ENCODE measurements around the gene TAF4.
"Not testable (repeated sequence)": the region's sequence is repeated elsewhere in the genome, so short reads cannot be mapped to it uniquely, and the experiment has no call there.

Gene TAF4

DNA sequence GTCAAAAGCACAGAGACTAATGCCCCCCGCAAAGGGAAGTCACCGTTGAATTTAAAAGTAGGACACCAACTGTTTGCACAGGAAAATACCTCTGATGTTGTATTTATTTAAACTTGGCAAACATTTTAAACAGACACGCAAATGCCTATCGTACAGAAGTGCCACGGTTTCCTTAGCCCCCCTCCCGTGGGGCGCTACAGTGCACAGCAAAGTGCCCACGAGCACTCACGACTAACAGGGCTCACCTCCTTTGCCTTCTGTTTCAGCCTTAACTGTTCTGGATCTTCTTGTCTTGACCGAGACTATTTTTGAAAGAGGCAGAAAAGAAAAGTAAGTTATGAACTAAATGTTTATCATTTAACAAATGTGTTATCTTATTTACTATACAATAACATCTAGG is 67.8 kb downstream of the TAF4 start:
- no peak for DNase-seq

DNA sequence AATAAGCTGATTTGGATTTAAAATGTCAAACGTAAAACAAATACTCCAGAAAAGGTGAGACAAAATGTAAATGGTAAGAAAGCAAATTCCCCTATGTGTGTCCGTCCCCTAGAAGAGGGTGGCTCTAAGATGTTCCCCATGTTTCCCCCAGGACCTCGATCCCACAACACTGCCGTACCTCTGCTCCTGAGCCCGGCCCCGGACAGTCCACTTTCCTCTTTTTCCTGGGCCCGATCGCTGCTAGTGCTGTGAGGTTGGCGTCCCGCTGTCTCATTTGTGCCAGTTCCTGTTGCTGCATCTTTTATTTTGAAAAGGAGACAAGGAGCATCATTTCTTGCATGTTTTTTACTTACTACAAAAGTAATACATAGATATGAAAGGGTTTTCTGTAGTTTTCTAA is 68.3 kb downstream of the TAF4 start:
- DNase-seq, result no peak

DNA sequence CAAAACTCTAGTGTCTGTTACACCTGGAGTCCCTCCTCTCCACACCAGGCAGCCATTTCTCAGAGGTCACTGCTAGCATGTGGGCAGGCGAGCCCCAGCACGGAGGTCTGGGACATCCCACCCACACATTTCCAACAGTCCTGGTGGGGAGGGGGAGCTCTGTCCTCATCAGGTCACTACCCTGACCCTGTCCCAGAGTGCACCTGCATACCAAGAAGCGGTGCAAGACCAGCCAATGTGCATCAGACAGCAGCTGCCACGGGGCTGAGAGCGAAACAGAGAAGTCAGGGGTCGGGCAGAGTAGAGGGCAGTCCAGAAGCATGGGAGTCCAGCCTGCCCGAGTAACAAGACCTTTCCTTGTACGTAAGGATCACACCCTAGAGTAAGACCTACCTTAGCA is 71.1 kb downstream of the TAF4 start:
- no peak for DNase-seq

DNA sequence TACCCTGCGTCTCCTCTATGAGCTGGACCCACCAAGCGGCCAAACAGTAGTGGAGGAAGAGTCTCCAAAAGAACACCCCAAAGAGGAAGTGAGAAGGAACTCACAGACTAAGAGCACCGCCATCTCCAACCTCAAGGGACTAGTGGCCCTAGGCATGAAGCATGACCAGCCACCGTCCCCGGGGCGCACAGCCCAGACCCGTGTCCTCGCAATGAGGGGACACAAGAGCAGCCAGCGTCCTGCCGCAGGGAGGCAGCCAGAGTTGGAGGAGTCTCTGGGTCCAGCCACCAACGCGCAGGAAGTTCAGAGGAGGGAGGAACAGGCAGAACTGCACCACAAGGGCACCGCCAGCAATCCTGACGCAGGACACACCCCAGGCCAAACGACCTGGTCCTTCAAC is 72.6 kb downstream of the TAF4 start:
- no peak for DNase-seq

DNA sequence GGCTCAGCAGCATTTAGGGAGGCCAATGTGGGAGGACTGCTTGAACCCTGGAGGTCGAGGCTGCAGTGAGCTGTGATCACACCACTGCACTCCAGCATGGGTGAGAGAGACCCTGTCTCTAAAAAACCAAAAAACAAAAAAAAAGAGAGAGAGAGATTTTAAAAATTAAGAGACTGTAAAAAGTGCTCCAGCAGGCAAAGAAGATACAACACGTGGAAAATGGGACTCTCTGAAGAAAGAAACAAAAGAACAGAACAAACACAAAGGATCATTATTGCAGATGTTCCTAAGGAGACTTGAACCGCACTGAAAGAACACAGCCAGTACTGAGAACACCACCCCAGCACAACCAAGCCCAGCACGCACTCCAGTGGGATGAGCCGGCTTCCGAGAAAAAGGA is 74.2 kb downstream of the TAF4 start:
- no peak for DNase-seq

GRCh38 chr20:61990484-61990883 is 75.2 kb downstream of the TAF4 start:
- DNase-seq, result no peak

DNA sequence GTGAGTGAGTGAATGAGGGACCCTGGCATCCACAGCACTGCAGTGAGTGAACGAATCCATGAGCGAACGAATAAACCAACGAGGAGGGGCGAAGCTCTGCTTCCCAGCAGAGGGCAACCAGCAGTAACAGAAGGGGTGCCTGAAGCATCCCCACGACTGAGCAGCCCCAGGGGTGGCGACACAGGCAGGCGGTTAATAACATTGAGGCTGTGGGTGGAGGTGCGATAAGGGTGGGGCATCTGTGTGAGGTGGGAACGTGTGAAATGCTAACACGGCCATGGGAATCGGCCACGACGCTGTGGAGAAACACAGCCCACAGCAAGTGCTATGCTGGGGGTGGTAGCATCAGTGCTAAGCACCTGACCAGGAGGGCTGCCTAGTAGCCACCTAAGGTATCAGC is 75.9 kb downstream of the TAF4 start:
- no peak for DNase-seq

DNA sequence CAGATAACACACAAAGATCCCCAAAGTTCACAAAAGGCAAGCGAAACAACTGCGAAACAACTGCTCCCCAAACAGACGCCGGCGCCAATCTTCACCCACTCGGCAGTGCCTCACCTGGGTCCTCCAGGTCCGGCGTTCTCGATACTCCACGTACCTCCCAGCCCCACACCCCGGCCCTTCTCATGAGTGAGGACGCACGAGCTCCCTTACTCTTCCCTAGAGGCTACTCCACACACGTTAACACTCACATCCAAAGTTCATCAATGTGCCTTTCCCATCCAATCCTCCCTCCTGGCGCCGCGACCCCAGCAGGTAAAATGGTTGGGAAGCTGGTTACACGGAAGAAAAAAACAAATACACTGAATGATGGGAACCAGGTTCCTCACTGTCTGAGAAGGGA is 77.0 kb downstream of the TAF4 start:
- no peak for DNase-seq

DNA sequence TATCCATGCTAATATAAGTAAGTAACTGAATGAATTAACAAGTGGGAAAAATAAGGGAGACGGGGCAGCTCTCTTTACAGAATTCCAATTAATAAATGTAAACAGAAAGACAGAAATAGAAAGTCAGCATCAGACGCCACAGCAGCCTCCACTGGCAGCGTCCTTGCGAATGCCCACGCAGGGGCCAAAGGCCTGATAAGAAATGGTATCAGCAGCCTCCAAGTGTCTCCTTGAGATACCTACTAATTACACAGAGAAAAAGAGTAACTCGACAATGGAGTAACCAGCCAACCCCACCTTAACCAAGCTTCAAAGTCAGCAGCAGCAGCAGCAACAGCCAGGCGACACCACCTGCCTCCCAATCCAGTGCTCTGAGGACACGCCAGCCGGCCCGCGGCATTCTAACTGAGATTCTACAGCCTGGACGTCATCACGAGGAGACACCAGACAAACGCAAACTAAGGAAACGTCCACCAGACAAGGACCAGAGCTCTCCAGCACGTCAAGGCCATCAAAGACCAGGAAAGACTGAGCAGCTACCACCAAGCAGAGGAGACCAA is 78.8 kb downstream of the TAF4 start:
- no peak for DNase-seq

GRCh38 chr20:61985096-61985495 is 80.6 kb downstream of the TAF4 start:
- DNase-seq, result no peak

GRCh38 chr20:61984431-61984830 is 81.2 kb downstream of the TAF4 start:
- peak; percentile 12 to 33 for DNase-seq

DNA sequence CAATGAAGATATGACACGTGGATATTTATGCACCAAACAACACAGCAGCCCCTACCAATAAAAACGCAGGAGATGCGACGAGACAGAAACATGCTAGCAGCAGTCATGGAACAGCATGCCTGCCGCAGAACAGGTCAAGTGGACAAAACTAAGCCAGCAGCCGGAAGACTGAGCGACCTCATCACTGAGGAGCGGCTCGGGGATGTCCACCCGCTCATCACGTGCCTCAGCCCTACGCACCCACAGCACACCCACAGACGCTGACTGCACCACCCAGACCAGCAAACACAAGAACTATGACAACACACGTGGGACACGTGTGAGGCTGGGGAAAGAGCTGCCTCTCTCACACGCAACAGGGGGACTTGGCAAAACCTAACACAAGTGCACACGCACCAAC is 81.7 kb downstream of the TAF4 start:
- DNase-seq, result peak in 1 of 2 donors; percentile 6

GRCh38 chr20:61982951-61983315 is 82.7 kb downstream of the TAF4 start:
- DNase-seq, result no peak

DNA sequence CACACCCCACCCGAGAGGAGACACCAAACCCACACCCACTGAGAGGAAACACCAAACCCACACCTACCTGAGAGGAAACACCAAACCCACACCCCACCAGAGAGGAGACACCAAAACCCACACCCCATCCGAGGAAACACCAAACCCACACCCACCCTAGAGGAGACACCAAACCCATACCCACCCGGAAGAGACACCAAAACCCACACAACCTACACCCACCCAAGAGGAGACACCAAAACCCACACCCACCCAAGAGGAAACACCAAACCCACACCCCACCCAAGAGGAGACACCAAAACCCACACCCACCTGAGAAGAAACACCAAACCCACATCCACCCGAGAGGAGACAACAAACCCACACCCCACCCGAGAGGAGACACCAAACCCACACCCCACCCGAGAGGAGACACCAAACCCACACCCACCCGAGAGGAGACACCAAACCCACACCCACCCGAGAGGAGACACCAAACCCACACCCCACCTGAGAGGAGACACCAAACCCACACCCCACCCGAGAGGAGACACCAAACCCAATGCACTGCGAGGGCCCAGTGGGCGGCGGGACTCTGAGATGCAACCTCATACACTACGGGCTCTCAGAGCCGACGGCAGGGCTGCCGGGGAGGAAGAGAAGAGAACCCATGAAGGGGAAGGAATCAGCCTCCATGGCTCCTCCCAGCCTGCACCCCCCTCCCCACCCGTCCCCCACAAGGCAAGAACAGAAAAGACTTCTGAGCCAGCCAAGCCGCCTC is 83.3 kb downstream of the TAF4 start:
- no peak for DNase-seq

DNA sequence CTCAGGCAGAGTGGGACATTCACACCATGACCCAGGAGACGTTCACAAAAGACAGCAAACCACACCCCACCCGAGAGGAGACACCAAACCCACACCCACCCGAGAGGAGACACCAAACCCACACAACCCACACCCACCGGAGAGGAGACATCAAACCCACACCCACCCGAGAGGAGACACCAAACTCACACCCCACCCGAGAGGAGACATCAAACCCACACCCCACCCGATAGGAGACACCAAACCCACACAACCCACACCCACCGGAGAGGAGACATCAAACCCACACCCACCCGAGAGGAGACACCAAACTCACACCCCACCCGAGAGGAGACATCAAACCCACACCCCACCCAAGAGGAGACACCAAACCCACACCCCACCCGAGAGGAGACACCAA is 84.0 kb downstream of the TAF4 start:
- DNase-seq, result not testable (repeated sequence)

GRCh38 chr20:61980647-61981583 is 84.8 kb downstream of the TAF4 start:
- peak; percentile 41 to 66 for DNase-seq

DNA sequence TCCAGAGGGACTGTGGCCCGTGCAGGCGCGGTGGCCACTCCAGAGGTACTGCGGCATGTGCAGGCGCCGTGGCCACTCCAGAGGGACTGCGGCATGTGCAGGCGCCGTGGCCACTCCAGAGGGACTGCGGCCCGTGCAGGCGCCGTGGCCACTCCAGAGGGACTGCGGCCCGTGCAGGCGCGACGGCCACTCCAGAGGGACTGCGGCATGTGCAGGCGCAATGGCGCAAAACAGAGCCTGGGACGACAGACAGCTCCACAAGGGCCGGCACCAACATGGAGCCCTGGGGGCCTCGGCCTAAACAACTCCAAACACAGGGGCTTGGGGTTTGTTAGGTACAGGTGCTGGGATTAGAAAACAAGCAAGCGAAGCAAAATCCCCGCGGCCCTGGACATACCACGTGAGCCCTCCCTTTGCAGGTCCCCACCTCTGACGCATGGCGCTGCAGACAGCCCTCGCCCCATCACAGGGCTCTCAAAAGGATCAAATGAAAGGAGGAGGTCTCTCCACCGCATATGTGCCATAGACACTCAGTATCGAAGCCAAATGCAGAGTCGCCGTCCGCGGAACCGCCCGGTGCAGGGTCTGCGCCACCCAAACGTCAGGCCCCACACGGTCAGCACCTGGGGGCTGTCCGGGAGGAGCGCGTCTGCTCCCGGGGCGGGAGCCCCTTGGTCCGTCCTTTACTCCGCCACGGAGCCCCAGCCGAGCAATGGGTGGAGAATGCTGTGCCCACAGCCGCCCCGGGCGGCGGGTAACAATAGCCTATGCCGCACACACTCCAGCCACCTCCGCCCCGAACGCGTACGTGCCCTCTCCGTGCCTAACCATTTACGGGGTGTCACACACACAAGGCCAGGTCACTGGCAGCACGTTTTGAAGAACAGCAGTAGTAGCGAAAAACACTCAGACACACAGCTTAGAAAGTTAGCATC is 85.7 kb downstream of the TAF4 start:
- DNase-seq, result no peak

- DNase-seq, result no peak
Measured at GRCh38 chr20:61979090-61979489, 86.6 kb downstream of the TAF4 start.

DNA sequence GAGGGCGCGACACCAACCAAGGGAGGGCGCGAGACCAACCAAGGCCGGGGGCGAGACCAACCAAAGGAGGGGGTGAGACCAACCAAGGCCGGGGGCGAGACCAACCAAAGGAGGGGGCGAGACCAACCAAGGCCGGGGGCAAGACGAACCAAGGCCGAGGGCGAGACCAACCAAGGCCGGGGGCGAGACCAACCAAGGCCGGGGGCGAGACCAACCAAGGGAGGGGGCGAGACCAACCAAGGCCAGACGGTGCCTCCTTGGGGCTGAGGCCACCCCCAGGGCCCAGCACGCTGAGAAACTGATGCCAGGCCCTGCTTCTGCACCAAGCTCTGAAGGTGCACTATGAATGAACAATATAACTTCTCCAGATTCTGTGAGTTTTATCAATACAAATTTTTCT is 87.2 kb downstream of the TAF4 start:
- no peak for DNase-seq

- no peak for DNase-seq
Measured at GRCh38 chr20:61977419-61977786, 88.3 kb downstream of the TAF4 start.

- no peak for DNase-seq
Measured at GRCh38 chr20:61976644-61977418, 88.8 kb downstream of the TAF4 start.

DNA sequence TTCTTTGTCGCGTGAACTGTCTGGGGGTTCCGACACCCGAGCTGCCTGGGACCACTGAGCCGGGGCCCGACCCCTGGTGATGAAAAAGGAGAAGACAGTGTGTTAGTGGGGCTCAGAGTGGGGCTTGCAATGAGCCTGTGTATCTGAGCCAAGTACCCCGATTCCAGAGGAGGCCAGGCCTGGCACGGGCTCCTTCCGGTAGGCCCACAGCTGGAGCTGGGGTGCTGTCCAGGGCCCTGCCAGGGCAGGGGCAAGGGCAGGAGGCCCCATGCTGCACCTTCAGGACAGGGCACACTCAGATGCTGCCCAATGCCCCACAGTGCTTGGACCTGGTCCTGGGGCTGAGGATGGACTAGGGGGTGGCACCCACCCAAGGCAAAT is 89.4 kb downstream of the TAF4 start:
- DNase-seq, result no peak

Measured in inflammatory macrophage treated with lipopolysaccharide for 1 hour (primary cell).